GM19240 (cell line): ENCODE data around the gene PRKG1.

Experiments used
- DNase-seq: peaks from one replicate; pipeline ENCODE4 v3.0.0; 2011; ENCODE audit warnings: low spot score; ENCODE audit not compliant: insufficient read length

The PRKG1 gene

GRCh38 chr10:52284416-52285013, 1210.2 kb downstream of the PRKG1 start:
- no peak for DNase-seq

- DNase-seq = no peak
These were observed 1213.6 kb downstream of the PRKG1 start for GRCh38 chr10:52287866-52288265.

GRCh38 chr10:52297747-52298146, 1223.5 kb downstream of the PRKG1 start:
- no peak for DNase-seq

GRCh38 chr10:52300599-52301277, 1226.5 kb downstream of the PRKG1 start:
- DNase-seq = no peak

GRCh38 chr10:52308251-52309031, 1234.2 kb downstream of the PRKG1 start:
- peak; percentile 10 for DNase-seq

GRCh38 chr10:52312942-52313255, 1238.6 kb downstream of the PRKG1 start:
- DNase-seq = no peak

- no peak for DNase-seq
These were observed 1239.1 kb downstream of the PRKG1 start for GRCh38 chr10:52313256-52313932.

- DNase-seq = no peak
These were observed 1239.9 kb downstream of the PRKG1 start, which contains the start of gene DKK1 for GRCh38 chr10:52313933-52314821. Gene DKK1 (plus strand): TSS chr10:52314281. CDS start chr10:52314435, 154 bp downstream.

GRCh38 chr10:52314822-52315552, 1240.7 kb downstream of the PRKG1 start:
- no peak for DNase-seq

GRCh38 chr10:52316001-52316400, 1241.7 kb downstream of the PRKG1 start:
- no peak for DNase-seq

- DNase-seq = no peak
These were observed 1242.2 kb downstream of the PRKG1 start for GRCh38 chr10:52316500-52316899.

- DNase-seq = no peak
These were observed 1243.9 kb downstream of the PRKG1 start for GRCh38 chr10:52318136-52318701.

- no peak for DNase-seq
These were observed 1244.7 kb downstream of the PRKG1 start for GRCh38 chr10:52318822-52319464.

- no peak for DNase-seq
These were observed 1245.6 kb downstream of the PRKG1 start for GRCh38 chr10:52319926-52320325.

GRCh38 chr10:52322323-52322722, 1248.0 kb downstream of the PRKG1 start:
- no peak for DNase-seq

- no peak for DNase-seq
These were observed 1248.6 kb downstream of the PRKG1 start for GRCh38 chr10:52322936-52323335.

- no peak for DNase-seq
These were observed 1252.1 kb downstream of the PRKG1 start for GRCh38 chr10:52326382-52326781.

GRCh38 chr10:52331638-52332364, 1257.5 kb downstream of the PRKG1 start:
- no peak for DNase-seq

- no peak for DNase-seq
These were observed 1258.5 kb downstream of the PRKG1 start for GRCh38 chr10:52332815-52333214.
